Measurements from ENCODE around the gene TTC12. TPM values are rescaled to one million over a fixed set of nuclear protein-coding genes. Genes with fewer than 3 reads are reported as not detected.

The TTC12 gene
- total and polyA plus RNA-seq, 2 donors (not counting 3 experiments of a cell fraction or from before 2014, with no cell fraction given) = 2.2 to 2.9 TPM

DNA sequence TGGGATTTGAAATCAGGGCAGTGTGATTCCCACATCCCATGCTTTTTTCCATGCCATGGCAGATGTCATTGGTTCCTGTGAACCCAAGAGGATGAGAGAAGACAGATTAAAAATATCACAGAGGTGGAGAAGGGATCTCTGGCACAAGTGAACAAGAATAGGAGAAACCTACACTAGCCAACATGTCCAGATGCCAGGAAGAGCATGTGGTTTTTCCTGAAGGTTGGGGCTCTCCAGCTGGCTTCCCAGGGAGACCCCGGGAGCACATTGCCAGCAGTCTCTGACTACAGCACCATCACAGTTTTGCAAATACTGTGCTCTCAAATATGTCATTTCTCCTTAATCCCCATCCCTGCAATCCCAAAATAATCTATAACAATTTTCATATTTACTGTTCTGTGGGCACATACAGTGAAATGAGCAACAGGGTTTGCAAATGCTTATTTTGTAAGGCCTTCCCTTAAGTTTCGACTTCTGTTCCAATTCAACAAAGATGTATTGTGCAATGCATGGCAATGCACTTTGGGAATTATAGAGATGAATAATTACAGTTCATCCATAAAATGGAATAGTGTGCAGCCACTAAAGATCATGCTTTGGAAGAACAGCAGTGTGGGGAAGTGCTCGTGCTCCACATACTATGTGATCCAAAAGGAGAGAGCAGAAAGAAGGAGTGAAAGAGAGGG lies 78.0 kb downstream of the TTC12 start:
- DNase-seq (ENCODE audit: low read depth, low spot score) (no peak), FAIRE-seq (no peak)
- dilution Hi-C loops (cut with MboI; ENCODE audit: extremely low pct_ligation_motif_present, low sequenced_read_pairs) = no loop called here
- Histone ChIP-seq H3K27ac (ENCODE audit: insufficient read depth, low read depth, low read length) (no peak overlapping the region), H3K9me1 (replicated peaks; ENCODE audit: control insufficient read depth, extremely low read depth, insufficient read depth, low read length) (no peaks in the 10 kb centered on the region), H3K79me2 (ENCODE audit: control insufficient read depth, insufficient read depth, low read length) (no peaks in the 10 kb centered on the region), H3K9ac (replicated peaks; ENCODE audit: extremely low read depth, insufficient read depth, low read length) (no peak overlapping the region), H3K36me3 (ENCODE audit: control insufficient read depth in 2 of 2, extremely low read depth in 1 of 2, insufficient read depth in 2 of 2, low read length in 2 of 2) (no peaks in the 10 kb centered on the region), H3K9me3 (replicated peaks; ENCODE audit: control insufficient read depth, insufficient read depth, low read length) (no peaks in the 10 kb centered on the region), H3K4me3 (replicated peaks in 1 of 3; ENCODE audit: insufficient read depth in 1 of 3, low read depth in 1 of 3, low read length in 3 of 3) (no peak overlapping the region), H3K4me2 (ENCODE audit: insufficient read depth, low read length) (no peak overlapping the region), H4K20me1 (replicated peaks; ENCODE audit: control insufficient read depth, extremely low read depth, insufficient read depth, low read length) (no peaks in the 10 kb centered on the region), H3K27me3 (ENCODE audit: control insufficient read depth in 2 of 2, insufficient read depth in 2 of 2, low read length in 2 of 2) (peaks cover 4 to 5% of the 10 kb centered on the region in 2 experiments), H2AFZ (ENCODE audit: low read depth, low read length) (no peak overlapping the region), H3K4me1 (ENCODE audit: control insufficient read depth, extremely low read depth, insufficient read depth, low read length) (no peaks in the 10 kb centered on the region)
- TF ChIP-seq MYC (IDR thresholded peaks at IDR 0.05; ENCODE audit: low read depth, low read length) = no peak
- TF ChIP-seq, protein P1, sequence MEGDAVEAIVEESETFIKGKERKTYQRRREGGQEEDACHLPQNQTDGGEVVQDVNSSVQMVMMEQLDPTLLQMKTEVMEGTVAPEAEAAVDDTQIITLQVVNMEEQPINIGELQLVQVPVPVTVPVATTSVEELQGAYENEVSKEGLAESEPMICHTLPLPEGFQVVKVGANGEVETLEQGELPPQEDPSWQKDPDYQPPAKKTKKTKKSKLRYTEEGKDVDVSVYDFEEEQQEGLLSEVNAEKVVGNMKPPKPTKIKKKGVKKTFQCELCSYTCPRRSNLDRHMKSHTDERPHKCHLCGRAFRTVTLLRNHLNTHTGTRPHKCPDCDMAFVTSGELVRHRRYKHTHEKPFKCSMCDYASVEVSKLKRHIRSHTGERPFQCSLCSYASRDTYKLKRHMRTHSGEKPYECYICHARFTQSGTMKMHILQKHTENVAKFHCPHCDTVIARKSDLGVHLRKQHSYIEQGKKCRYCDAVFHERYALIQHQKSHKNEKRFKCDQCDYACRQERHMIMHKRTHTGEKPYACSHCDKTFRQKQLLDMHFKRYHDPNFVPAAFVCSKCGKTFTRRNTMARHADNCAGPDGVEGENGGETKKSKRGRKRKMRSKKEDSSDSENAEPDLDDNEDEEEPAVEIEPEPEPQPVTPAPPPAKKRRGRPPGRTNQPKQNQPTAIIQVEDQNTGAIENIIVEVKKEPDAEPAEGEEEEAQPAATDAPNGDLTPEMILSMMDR (IDR thresholded peaks at IDR 0.05; ENCODE audit: extremely low read depth in 1 of 2, insufficient read depth in 1 of 2, low read depth in 1 of 2, low read length in 2 of 2) = no peak
- no peak for TF ChIP-seq EZH2 (IDR thresholded peaks at IDR 0.05; ENCODE audit: borderline replicate concordance, low read depth, low read length, severe bottlenecking)
- no peak for TF ChIP-seq GATA2 (IDR thresholded peaks at IDR 0.05; ENCODE audit: insufficient read depth, insufficient read length, low read depth, low read length)
- TF ChIP-seq POLR2AphosphoS5 (IDR thresholded peaks at IDR 0.05; ENCODE audit: insufficient read depth, low read depth, low read length) = no peak
- TF ChIP-seq, protein P2, sequence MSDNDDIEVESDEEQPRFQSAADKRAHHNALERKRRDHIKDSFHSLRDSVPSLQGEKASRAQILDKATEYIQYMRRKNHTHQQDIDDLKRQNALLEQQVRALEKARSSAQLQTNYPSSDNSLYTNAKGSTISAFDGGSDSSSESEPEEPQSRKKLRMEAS (IDR thresholded peaks at IDR 0.05; ENCODE audit: insufficient read depth, insufficient read length) = no peak
- TF ChIP-seq POLR2A (IDR thresholded peaks at IDR 0.05; ENCODE audit: low read depth, low read length) = no peak
- TF ChIP-seq FOS (IDR thresholded peaks at IDR 0.05; ENCODE audit: borderline replicate concordance, insufficient read depth, low read length) = no peak
- no peak for TF ChIP-seq JUN (IDR thresholded peaks at IDR 0.05; ENCODE audit: borderline replicate concordance, insufficient read depth, insufficient read length, low read depth)
- CTCF ChIA-PET = no interaction called here
- POLR2A ChIA-PET = no interaction called here
- intact Hi-C loops (cut with micrococcal nuclease) = no loop called here
- no TSS peak for BruUV-seq (replicated peaks)
